Stomach smooth muscle (tissue), 2 donors: ENCODE measurements around the gene TMEM135.
"Not testable (repeated sequence)": the region's sequence is repeated elsewhere in the genome, so short reads cannot be mapped to it uniquely, and the experiment has no call there.

Experiments
- H3K27ac ChIP-seq: one replicate; pipeline ENCODE4 v1.7.0; 2013; ENCODE audit warnings: mild to moderate bottlenecking, low read length, inconsistent platforms
- H3K27me3 ChIP-seq, 2 donors: one replicate each; pipeline ENCODE4 v1.7.0; 2013; ENCODE audit warnings: low read length in 2 of 2; ENCODE audit not compliant: insufficient read depth in 2 of 2, control insufficient read depth in 1 of 2
- H3K36me3 ChIP-seq, 2 donors: one replicate each; pipeline ENCODE4 v1.7.0; 2013; ENCODE audit warnings: low read length in 2 of 2; ENCODE audit not compliant: control insufficient read depth in 2 of 2, insufficient read depth in 2 of 2
- H3K4me1 ChIP-seq: one replicate; pipeline ENCODE4 v1.7.0; 2013; ENCODE audit warnings: low read length; ENCODE audit not compliant: control insufficient read depth, insufficient read depth
- H3K4me3 ChIP-seq, 2 donors: one replicate each; pipeline ENCODE4 v1.7.0; 2013; ENCODE audit warnings: low read length in 2 of 2
- H3K9ac ChIP-seq, 2 donors: one replicate each; pipeline ENCODE4 v1.7.0; 2013; ENCODE audit warnings: low read length in 2 of 2, mild to moderate bottlenecking in 1 of 2
- H3K9me3 ChIP-seq, 2 donors: one replicate each; pipeline ENCODE4 v1.7.0; 2013; ENCODE audit warnings: low read length in 2 of 2; ENCODE audit not compliant: control insufficient read depth in 2 of 2
- donor health status: healthy.
- donor health status: Pancreatic carcinoma.

The TMEM135 gene

DNA sequence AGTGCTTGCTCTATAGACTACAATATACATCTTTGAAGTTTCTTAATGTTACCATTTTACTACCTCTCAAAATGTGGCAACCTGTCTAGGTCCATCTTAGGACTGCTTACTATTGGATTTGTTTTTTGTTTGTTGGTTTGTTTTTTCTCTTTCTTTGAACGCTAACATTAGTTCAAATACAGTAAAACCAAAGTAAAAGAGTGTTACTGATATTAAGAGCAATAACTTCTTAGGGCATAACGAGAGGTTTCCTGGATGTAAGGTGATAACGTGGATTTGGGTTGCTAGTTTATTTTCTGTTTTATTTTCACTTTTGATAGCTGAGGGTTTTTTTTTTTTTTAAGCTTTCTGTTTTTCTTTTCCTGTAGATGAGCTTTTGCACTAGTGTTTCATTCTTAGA is 43.6 kb downstream of the TMEM135 start:
- Histone ChIP-seq H3K27me3 (no peaks in the 10 kb centered on the region), H3K9me3 (no peaks in the 10 kb centered on the region), H3K27ac (no peak overlapping the region), H3K36me3 (peaks cover 4 to 13% of the 10 kb centered on the region in 2 donors), H3K4me3 (no peak overlapping the region), H3K9ac (no peak overlapping the region), H3K4me1 (no peaks in the 10 kb centered on the region)

DNA sequence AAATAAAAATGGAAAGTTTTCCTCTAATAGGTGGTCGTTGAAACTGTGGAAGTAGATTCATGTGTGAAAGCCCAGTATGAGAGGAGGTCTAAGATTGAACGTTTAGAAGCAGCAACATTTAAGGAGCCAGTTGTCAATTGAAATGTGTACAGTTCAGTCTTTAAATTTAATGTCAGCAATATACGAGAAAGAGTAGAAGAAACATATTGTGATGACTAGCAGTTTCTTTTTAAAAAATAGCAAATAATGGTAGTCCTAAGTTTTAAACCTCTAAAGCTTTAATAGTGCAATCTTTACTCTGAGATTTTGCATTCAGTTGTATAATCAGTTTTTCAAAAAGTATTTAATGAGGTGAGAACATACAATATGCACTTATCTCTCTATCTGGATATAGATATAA is 44.9 kb downstream of the TMEM135 start:
- Histone ChIP-seq H3K27ac (no peak overlapping the region), H3K36me3 (peaks cover 0 to 4% of the 10 kb centered on the region in 2 donors), H3K4me3 (no peak overlapping the region), H3K27me3 (no peaks in the 10 kb centered on the region), H3K9ac (no peak overlapping the region), H3K4me1 (no peaks in the 10 kb centered on the region), H3K9me3 (no peaks in the 10 kb centered on the region)

DNA sequence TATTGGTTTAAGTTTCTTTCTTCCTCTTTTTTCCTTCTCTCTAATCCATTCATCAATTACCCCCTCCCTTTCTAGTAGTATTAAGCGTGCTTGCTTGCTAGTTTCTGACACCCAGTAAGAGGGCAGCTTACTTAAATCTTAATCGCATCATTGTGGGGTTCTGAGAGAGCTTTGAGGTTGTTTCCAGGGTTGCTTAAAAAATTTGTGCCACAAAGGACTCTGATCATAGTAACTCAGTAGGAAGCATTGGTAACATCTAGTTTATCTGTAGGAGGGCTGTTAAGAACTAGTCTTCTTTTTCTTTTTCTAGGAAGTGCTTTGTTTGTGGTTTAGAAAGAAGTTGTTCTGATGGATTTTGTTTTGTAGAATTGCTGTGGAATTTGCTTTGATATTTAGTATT is 45.3 kb downstream of the TMEM135 start:
- H3K4me1 ChIP-seq, result no peaks in the 10 kb centered on the region
- H3K9me3 ChIP-seq, result no peaks in the 10 kb centered on the region
- H3K9ac ChIP-seq, result no peak overlapping the region
- H3K4me3 ChIP-seq, result no peak overlapping the region
- H3K27ac ChIP-seq, result no peak overlapping the region
- H3K27me3 ChIP-seq, result no peaks in the 10 kb centered on the region
- no peaks in the 10 kb centered on the region for H3K36me3 ChIP-seq

DNA sequence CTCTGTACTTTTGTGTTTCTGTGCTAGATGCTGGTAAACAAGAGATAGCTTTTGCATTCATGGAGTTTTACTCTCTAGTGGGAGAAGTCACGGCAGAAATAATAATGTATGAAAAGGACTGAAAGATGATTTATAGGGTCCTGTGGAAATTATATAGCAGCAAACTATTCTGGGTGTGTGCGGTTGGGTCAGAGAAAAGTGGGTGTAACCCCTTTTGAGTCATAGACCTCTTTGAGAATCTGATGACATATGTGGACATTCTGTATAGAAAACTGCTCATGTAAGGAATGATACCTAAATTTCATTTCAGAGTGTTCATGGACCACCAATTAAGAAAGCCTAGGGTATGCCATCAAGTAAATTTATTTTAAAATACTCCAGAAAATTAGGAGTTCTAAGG is 54.4 kb downstream of the TMEM135 start:
- H3K9me3 ChIP-seq, result no peaks in the 10 kb centered on the region

DNA sequence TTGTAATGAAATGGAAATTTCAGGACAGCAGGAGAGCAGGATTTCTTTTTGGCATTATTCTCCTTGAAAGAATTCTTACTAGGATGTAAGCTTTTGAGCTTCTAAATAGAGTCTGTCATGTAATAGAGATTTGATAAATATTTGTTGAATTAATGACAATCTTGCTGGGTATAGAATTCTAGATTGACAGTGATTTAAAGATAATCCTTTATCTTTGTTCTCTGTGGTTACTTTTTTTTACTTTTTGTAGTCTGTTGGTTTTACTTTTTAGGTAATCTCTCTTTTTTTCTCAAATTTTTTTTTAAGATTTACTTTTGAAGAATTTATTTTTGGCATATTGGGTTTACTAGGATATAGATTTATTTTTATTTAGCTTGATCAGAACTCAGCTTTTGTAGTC is 54.8 kb downstream of the TMEM135 start:
- no peak overlapping the region for H3K4me3 ChIP-seq
- no peaks in the 10 kb centered on the region for H3K27me3 ChIP-seq
- no peaks in the 10 kb centered on the region for H3K9me3 ChIP-seq
- no peak overlapping the region for H3K27ac ChIP-seq
- no peak overlapping the region for H3K9ac ChIP-seq
- H3K36me3 ChIP-seq, result no peaks in the 10 kb centered on the region
- no peaks in the 10 kb centered on the region for H3K4me1 ChIP-seq

More for the DNA sequence above, 54.4 kb downstream of the TMEM135 start:
- no peaks in the 10 kb centered on the region for H3K36me3 ChIP-seq
- no peak overlapping the region for H3K9ac ChIP-seq
- H3K4me3 ChIP-seq, result no peak overlapping the region
- no peaks in the 10 kb centered on the region for H3K27me3 ChIP-seq
- H3K4me1 ChIP-seq, result no peaks in the 10 kb centered on the region
- no peak overlapping the region for H3K27ac ChIP-seq

DNA sequence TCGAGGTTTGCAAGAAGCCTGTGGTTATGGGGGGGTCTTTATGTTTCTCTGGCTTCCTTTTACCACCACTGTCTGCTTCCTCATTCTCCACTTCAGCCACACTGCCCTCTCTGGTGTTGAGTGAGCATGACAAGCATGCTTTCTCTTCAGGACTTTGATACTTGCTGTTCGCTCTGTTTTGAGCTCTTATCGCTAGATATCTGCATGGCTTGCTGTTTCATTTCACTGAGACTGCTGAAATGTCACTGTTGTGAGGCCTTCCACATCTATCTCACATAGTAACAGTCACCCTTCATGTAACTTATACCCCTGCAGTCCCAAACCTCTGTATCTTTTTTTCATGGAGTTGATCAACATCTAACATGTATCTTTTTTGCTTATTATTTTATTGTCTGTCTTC is 59.8 kb downstream of the TMEM135 start:
- H3K9ac ChIP-seq, result no peak overlapping the region
- H3K27ac ChIP-seq, result no peak overlapping the region
- no peaks in the 10 kb centered on the region for H3K36me3 ChIP-seq

DNA sequence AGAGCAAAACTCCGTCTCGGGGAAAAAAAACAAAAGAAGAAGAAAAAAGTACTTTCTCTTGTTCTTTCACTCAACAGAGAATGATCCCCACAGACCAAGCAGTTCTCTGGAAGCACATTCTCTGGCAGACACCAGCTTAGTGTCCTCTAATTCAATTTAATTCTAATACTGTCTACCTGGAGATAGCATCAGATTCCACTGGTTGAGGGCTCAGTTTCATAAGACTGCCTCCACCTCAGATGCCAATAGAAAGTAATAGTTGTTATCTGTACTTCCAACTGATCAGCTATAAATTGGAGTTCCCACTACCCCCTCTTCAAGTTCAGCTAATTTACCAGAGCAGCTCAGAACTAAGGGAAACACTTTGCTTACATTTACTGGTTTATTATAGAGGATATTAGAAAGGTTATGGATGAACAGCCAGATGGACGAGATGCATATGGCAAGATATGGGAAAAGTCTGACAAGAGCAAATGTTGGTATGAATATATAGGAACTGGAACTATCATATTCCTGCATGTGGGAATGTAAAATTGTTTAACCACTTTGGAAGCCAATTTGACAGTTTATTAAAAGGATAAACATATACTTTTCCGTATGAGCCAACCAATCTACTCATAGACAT is 64.3 kb downstream of the TMEM135 start:
- Histone ChIP-seq H3K36me3 (no peaks in the 10 kb centered on the region), H3K27ac (no peak overlapping the region), H3K9ac (no peak overlapping the region), H3K4me3 (no peak overlapping the region), H3K9me3 (no peaks in the 10 kb centered on the region), H3K4me1 (no peaks in the 10 kb centered on the region), H3K27me3 (no peaks in the 10 kb centered on the region)

More for the DNA sequence above, 59.8 kb downstream of the TMEM135 start:
- Histone ChIP-seq H3K27me3 (no peaks in the 10 kb centered on the region), H3K9me3 (no peaks in the 10 kb centered on the region), H3K4me3 (no peak overlapping the region), H3K4me1 (no peaks in the 10 kb centered on the region)

DNA sequence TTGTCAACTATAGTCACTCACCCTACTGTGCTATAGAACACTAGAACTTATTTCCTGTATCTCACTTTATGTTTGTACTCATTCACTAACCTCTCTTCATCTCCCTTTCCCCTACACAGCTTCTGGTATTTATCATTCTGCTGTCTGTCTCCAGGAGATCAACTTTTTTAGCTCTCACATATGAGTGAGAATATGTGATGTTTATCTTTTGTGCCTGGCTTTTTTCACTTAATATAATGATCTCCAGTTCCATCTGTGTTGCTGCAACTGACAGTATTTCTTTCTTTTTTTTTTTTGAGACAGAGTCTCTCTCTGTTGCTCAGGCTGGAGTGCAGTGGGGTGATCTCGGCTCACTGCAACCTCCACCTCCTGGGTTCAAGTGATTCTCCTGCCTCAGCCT is 68.1 kb downstream of the TMEM135 start:
- not testable (repeated sequence) for H3K9ac ChIP-seq, H3K9me3 ChIP-seq, H3K27ac ChIP-seq, H3K27me3 ChIP-seq, H3K4me1 ChIP-seq, H3K4me3 ChIP-seq, H3K36me3 ChIP-seq

DNA sequence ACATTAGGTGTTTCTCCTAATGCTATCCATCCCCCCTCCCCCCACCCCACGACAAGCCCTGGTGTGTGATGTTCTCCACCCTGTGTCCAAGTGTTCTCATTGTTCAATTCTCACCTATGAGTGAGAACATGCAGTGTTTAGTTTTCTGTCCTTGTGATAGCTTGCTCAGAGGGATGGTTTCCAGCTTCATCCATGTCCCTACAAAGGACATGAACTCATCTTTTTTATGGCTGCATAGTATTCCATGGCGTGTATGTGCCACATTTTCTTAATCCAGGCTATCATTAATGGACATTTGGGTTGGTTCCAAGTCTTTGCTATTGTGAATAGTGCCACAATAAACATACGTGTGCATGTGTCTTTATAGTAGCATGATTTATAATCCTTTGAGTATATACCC is 69.6 kb downstream of the TMEM135 start:
- not testable (repeated sequence) for H3K36me3 ChIP-seq, H3K4me3 ChIP-seq, H3K9me3 ChIP-seq, H3K9ac ChIP-seq, H3K27me3 ChIP-seq, H3K27ac ChIP-seq, H3K4me1 ChIP-seq

DNA sequence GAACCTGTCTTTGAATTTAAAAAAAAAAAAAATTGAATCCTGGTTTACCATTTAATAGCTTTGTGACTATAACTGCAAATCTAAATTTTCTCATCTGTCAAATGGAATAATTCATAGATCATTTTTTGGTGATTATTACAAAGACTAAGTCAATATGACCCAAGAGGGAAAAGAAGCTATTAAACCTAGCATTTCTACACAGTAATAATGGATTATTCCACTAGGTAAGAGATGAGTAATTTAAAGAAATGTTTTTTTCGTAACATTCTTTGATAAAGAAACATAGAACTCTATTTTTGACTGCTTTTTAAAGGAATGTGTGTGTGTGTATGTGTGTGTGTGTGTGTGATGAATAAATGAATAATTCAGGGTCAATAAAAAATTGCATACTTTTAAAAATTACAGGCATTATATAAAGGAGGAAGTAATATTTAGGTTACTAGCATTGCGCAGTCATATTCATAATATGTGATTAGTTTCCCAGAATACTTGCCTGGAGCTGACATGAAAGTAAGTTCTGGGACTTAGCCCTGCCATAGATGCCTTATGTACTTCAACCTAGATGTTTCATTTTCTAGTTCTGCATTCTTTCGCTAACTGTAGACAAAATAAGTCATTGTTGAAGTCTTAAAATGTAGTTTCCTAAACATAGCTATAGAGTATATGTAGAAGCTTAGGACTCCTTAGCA is 72.9 kb downstream of the TMEM135 start:
- H3K36me3 ChIP-seq, result no peaks in the 10 kb centered on the region
- H3K4me1 ChIP-seq, result no peaks in the 10 kb centered on the region
- no peak overlapping the region for H3K27ac ChIP-seq
- no peaks in the 10 kb centered on the region for H3K9me3 ChIP-seq
- H3K9ac ChIP-seq, result no peak overlapping the region
- no peaks in the 10 kb centered on the region for H3K27me3 ChIP-seq
- H3K4me3 ChIP-seq, result no peak overlapping the region

DNA sequence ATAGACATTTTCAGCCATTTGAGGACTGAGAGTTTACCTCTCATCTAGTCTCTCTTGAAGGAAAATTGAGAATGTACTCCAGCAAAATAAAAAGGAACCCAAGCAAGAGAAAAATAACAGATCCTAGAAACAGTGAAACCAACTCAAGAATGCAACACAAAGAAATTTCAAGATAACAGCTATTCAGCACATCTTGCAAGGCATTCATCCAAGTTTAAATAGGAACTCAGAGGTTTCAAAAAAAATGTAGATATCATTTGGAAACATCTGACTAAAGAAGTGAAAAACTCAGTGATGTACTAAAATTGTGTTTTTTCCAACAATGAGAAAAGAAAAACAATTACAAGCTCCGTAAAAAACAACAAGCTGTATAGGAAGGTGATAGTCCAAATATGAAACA is 76.4 kb downstream of the TMEM135 start:
- Histone ChIP-seq H3K9ac (no peak overlapping the region), H3K4me3 (no peak overlapping the region), H3K27me3 (no peaks in the 10 kb centered on the region), H3K36me3 (no peaks in the 10 kb centered on the region), H3K27ac (no peak overlapping the region), H3K4me1 (no peaks in the 10 kb centered on the region), H3K9me3 (no peaks in the 10 kb centered on the region)
